Right lobe of liver (tissue), 4 donors: Measurements from ENCODE around the gene TBCCD1.

Experiments
- POLR2A ChIP-seq: fragments of 450-650 bp; IDR thresholded peaks from one replicate; pipeline ENCODE4 v1.6.1; 2017; ENCODE audit warnings: antibody characterized with exemption, mild to moderate bottlenecking
- TF ChIP-seq, protein P1 (sequence below), 4 donors: fragments of 200-600 bp in 3 of 4; fragments of 450-650 bp in 1 of 4; IDR thresholded peaks; one replicate each; pipeline versions ENCODE4 v1.5.1 to v1.8.0; 2016 to 2022; ENCODE audit warnings: antibody characterized with exemption in 4 of 4, mild to moderate bottlenecking in 2 of 4
- donor health status: DM: no; HTN: no; CAD: no.
- donor health status: DM: no; HTN: no; CAD: no.
- donor health status: DM: no; HTN: yes; CAD: no.

DNA sequence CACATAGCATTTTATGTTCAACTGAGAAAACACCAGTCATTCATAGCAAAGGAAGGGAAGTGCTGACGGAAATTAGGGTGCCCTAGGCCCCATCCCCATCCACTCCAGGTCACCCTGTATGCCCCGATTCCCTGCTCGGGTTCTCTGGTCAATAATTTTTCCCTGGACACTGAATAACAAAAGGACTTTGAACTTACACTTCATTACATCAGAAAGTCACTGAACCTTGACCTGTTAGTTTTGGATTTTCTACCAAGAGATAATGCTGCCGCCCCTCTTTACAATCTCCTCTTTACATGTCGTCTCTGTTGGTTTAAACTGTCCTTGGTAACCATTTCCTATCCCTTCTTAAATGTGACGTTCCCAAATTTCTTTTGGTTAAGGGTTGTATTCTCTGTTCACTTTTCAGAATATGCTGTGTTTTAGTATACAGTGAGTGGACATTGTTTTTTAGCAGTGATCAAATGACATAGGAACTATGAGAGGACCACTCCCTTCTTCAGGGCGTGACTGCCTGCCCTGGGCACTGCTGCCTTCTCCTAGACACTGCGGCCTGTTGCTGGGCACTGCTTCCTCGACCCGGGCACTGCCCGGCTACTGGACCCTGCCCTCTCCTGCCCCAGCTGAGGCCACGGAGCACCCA is 32.1 kb upstream of the TBCCD1 start:
- TF ChIP-seq, protein P1, sequence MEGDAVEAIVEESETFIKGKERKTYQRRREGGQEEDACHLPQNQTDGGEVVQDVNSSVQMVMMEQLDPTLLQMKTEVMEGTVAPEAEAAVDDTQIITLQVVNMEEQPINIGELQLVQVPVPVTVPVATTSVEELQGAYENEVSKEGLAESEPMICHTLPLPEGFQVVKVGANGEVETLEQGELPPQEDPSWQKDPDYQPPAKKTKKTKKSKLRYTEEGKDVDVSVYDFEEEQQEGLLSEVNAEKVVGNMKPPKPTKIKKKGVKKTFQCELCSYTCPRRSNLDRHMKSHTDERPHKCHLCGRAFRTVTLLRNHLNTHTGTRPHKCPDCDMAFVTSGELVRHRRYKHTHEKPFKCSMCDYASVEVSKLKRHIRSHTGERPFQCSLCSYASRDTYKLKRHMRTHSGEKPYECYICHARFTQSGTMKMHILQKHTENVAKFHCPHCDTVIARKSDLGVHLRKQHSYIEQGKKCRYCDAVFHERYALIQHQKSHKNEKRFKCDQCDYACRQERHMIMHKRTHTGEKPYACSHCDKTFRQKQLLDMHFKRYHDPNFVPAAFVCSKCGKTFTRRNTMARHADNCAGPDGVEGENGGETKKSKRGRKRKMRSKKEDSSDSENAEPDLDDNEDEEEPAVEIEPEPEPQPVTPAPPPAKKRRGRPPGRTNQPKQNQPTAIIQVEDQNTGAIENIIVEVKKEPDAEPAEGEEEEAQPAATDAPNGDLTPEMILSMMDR (IDR thresholded peaks at IDR 0.05) = no peak
- no peak for TF ChIP-seq POLR2A
